Measurements from ENCODE around the gene MRPL20. TPM values are rescaled to one million over a fixed set of nuclear protein-coding genes. Genes with fewer than 3 reads are reported as not detected.

Gene MRPL20
- total and polyA plus RNA-seq, 2 donors (not counting 1 experiment from before 2014, with no cell fraction given): 81.7 to 150 TPM

DNA sequence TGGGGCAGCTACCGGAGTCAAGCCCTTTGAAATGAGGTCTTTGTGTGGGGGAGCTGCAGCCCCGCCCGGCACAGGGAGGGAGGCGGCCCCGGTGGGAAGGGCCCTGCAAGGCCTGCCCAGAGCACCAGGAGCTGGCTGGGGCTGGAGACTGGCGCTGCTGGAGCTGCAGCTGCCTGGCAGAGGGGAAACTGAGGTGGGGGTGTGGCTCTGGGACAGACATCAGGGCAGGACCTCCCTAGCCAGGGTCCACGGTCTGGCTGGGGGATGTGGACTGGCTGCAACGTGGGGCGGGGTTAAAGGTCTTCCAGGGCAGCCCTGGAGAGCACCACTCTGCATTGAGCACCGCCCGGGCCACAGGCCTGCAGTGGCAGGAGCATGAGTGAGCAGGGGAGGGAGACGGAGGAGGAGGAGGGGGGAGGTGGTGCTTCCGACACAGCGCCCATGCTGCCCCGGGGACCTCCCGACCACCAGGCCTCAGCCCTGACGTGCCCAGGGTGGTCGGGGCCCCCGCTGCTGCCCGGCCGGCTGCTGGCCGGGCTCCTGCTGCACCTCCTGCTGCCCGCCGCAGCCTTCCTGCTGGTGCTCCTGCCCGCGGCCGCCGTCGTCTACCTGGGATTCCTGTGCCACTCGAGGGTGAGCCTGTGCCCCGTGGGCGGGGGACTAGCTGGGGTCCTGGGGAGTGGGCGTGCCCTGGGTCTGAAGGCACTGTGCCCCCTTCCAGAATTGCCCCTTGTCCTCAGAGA is 18.8 kb upstream of the MRPL20 start:
- H3K36me3 ChIP-seq (ENCODE audit: control insufficient read depth, insufficient read depth, low read length): no peaks in the 10 kb centered on the region
- no peak overlapping the region for H3K9ac ChIP-seq (ENCODE audit: insufficient read depth, low read length)
- no peaks in the 10 kb centered on the region for H3K27me3 ChIP-seq (ENCODE audit: control insufficient read depth, insufficient read depth, low read length)
- TF ChIP-seq EZH2 (IDR thresholded peaks at IDR 0.05; ENCODE audit: low read length, missing control alignments): no peak
- TF ChIP-seq, protein P1, sequence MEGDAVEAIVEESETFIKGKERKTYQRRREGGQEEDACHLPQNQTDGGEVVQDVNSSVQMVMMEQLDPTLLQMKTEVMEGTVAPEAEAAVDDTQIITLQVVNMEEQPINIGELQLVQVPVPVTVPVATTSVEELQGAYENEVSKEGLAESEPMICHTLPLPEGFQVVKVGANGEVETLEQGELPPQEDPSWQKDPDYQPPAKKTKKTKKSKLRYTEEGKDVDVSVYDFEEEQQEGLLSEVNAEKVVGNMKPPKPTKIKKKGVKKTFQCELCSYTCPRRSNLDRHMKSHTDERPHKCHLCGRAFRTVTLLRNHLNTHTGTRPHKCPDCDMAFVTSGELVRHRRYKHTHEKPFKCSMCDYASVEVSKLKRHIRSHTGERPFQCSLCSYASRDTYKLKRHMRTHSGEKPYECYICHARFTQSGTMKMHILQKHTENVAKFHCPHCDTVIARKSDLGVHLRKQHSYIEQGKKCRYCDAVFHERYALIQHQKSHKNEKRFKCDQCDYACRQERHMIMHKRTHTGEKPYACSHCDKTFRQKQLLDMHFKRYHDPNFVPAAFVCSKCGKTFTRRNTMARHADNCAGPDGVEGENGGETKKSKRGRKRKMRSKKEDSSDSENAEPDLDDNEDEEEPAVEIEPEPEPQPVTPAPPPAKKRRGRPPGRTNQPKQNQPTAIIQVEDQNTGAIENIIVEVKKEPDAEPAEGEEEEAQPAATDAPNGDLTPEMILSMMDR (conservative IDR thresholded peaks at IDR 0.05 in 1 of 2, IDR thresholded peaks at IDR 0.05 in 1 of 2; ENCODE audit: low read depth in 1 of 2, low read length in 2 of 2): no peak
- H3K4me1 ChIP-seq (ENCODE audit: control insufficient read depth, extremely low read depth, insufficient read depth, low read length): peaks cover 13% of the 10 kb centered on the region
- no peaks in the 10 kb centered on the region for H3K79me2 ChIP-seq (ENCODE audit: control insufficient read depth, insufficient read depth, low read length)
- no peak overlapping the region for H2AFZ ChIP-seq (ENCODE audit: low read length)
- H3K27ac ChIP-seq (ENCODE audit: insufficient read depth, low read length): no peak overlapping the region
- DNase-seq (ENCODE audit: low read depth in 2 of 2): no peak
- no peaks in the 10 kb centered on the region for H3K9me3 ChIP-seq (ENCODE audit: control insufficient read depth, insufficient read depth, low read depth, low read length)
- no peaks in the 10 kb centered on the region for H4K20me1 ChIP-seq (ENCODE audit: control insufficient read depth, extremely low read depth, insufficient read depth, low read length)
- H3K4me2 ChIP-seq (ENCODE audit: extremely low read depth, insufficient read depth, low read length): no peak overlapping the region
- no peak overlapping the region for H3K4me3 ChIP-seq (replicated peaks in 1 of 4; ENCODE audit: control extremely low read depth in 1 of 4, insufficient read depth in 1 of 4, low read depth in 3 of 4, low read length in 4 of 4)

DNA sequence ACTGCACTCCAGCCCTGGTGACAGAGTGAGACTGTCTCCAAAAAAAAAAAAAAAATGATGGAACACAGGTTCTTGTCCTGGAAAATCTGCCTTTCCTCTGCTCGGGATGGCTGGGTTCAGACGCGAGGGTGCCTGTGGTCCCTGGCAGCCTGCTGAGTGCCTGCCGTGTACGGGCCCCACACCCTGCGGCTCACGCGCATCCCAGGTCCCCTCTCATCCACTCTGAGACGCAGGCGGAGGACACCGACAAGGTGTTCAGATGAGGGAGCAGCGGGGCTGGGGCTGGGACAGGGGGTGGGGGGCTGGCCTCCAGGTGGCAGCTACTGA is 18.3 kb upstream of the MRPL20 start:
- H3K27me3 ChIP-seq (ENCODE audit: control insufficient read depth, insufficient read depth, low read length): no peaks in the 10 kb centered on the region
- H3K79me2 ChIP-seq (ENCODE audit: control insufficient read depth, insufficient read depth, low read length): no peaks in the 10 kb centered on the region
- peaks cover 10% of the 10 kb centered on the region for H3K4me1 ChIP-seq (ENCODE audit: control insufficient read depth, extremely low read depth, insufficient read depth, low read length)
- no peaks in the 10 kb centered on the region for H3K9me3 ChIP-seq (ENCODE audit: control insufficient read depth, insufficient read depth, low read depth, low read length)
- no peak for TF ChIP-seq EZH2 (IDR thresholded peaks at IDR 0.05; ENCODE audit: low read length, missing control alignments)
- TF ChIP-seq, protein P1 (conservative IDR thresholded peaks at IDR 0.05 in 1 of 2, IDR thresholded peaks at IDR 0.05 in 1 of 2; ENCODE audit: low read depth in 1 of 2, low read length in 2 of 2): no peak
- no peaks in the 10 kb centered on the region for H4K20me1 ChIP-seq (ENCODE audit: control insufficient read depth, extremely low read depth, insufficient read depth, low read length)
- H3K36me3 ChIP-seq (ENCODE audit: control insufficient read depth, insufficient read depth, low read length): no peaks in the 10 kb centered on the region
- H3K27ac ChIP-seq (ENCODE audit: insufficient read depth, low read length): no peak overlapping the region
- no peak overlapping the region for H2AFZ ChIP-seq (ENCODE audit: low read length)
- no peak overlapping the region for H3K9ac ChIP-seq (ENCODE audit: insufficient read depth, low read length)
- H3K4me3 ChIP-seq (replicated peaks in 1 of 4; ENCODE audit: control extremely low read depth in 1 of 4, insufficient read depth in 1 of 4, low read depth in 3 of 4, low read length in 4 of 4): no peak overlapping the region
- DNase-seq (ENCODE audit: low read depth in 2 of 2): no peak
- no peak overlapping the region for H3K4me2 ChIP-seq (ENCODE audit: extremely low read depth, insufficient read depth, low read length)

GRCh38 chr1:1424707-1425106 is 17.6 kb upstream of the MRPL20 start:
- no peak for DNase-seq (ENCODE audit: low read depth in 2 of 2)
- no peak overlapping the region for H3K4me2 ChIP-seq (ENCODE audit: extremely low read depth, insufficient read depth, low read length)
- H3K9ac ChIP-seq (ENCODE audit: insufficient read depth, low read length): no peak overlapping the region
- H3K79me2 ChIP-seq (ENCODE audit: control insufficient read depth, insufficient read depth, low read length): no peaks in the 10 kb centered on the region
- H3K27ac ChIP-seq (ENCODE audit: insufficient read depth, low read length): no peak overlapping the region
- no peak overlapping the region for H3K4me3 ChIP-seq (replicated peaks in 1 of 4; ENCODE audit: control extremely low read depth in 1 of 4, insufficient read depth in 1 of 4, low read depth in 3 of 4, low read length in 4 of 4)
- H3K9me3 ChIP-seq (ENCODE audit: control insufficient read depth, insufficient read depth, low read depth, low read length): no peaks in the 10 kb centered on the region
- H3K27me3 ChIP-seq (ENCODE audit: control insufficient read depth, insufficient read depth, low read length): no peaks in the 10 kb centered on the region
- H4K20me1 ChIP-seq (ENCODE audit: control insufficient read depth, extremely low read depth, insufficient read depth, low read length): no peaks in the 10 kb centered on the region
- no peaks in the 10 kb centered on the region for H3K36me3 ChIP-seq (ENCODE audit: control insufficient read depth, insufficient read depth, low read length)
- peaks cover 7% of the 10 kb centered on the region for H3K4me1 ChIP-seq (ENCODE audit: control insufficient read depth, extremely low read depth, insufficient read depth, low read length)
- H2AFZ ChIP-seq (ENCODE audit: low read length): no peak overlapping the region
- TF ChIP-seq, protein P1 (conservative IDR thresholded peaks at IDR 0.05 in 1 of 2, IDR thresholded peaks at IDR 0.05 in 1 of 2; ENCODE audit: low read depth in 1 of 2, low read length in 2 of 2): no peak
- TF ChIP-seq EZH2 (IDR thresholded peaks at IDR 0.05; ENCODE audit: low read length, missing control alignments): no peak

Measured in fibroblast of lung (primary cell).